Astrocyte (in vitro differentiated cells and primary cell): ENCODE data around the gene CYP21A2. TPM values are rescaled to one million over a fixed set of nuclear protein-coding genes. Genes with fewer than 3 reads are reported as not detected.

Experiments used
- DNase-seq: peaks from one replicate; pipeline ENCODE4 v3.0.0-alpha.2; 2010; ENCODE audit warnings: low read depth
- FAIRE-seq: peaks from 2 replicates; lab custom pipeline; 2011; peaks lifted over from hg19 to GRCh38; lab: Jason Lieb, UNC
- H2AFZ ChIP-seq: 2 replicates; pipeline ENCODE4 v1.6.0; 2012; ENCODE audit warnings: low read depth, low read length, inconsistent platforms
- H3K27ac ChIP-seq: 2 replicates; pipeline ENCODE4 v1.5.1; 2011; ENCODE audit warnings: low read depth, low read length, inconsistent platforms
- H3K27me3 ChIP-seq: 2 replicates; pipeline ENCODE4 v1.6.0; 2011; ENCODE audit warnings: low read length, inconsistent platforms; ENCODE audit not compliant: insufficient read depth
- H3K36me3 ChIP-seq: 2 replicates; pipeline ENCODE4 v1.5.1; 2011; ENCODE audit warnings: low read length, inconsistent platforms; ENCODE audit not compliant: insufficient read depth
- H3K4me1 ChIP-seq: 2 replicates; pipeline ENCODE4 v1.5.1; 2011; ENCODE audit warnings: low read length, inconsistent platforms; ENCODE audit not compliant: insufficient read depth
- H3K4me2 ChIP-seq: 2 replicates; pipeline ENCODE4 v1.6.0; 2012; ENCODE audit warnings: low read length, inconsistent platforms
- H3K4me3 ChIP-seq: 2 replicates; pipeline ENCODE4 v1.5.1; 2011; ENCODE audit warnings: low read depth, mild to moderate bottlenecking, low read length, inconsistent platforms; ENCODE audit not compliant: insufficient read depth
- H3K79me2 ChIP-seq: 2 replicates; pipeline ENCODE4 v1.6.0; 2012; ENCODE audit warnings: mild to moderate bottlenecking, low read length, inconsistent platforms; ENCODE audit not compliant: insufficient read depth
- H3K9ac ChIP-seq: 2 replicates; pipeline ENCODE4 v1.6.0; 2012; ENCODE audit warnings: mild to moderate bottlenecking, low read length, inconsistent platforms
- H3K9me3 ChIP-seq: 2 replicates; pipeline ENCODE4 v1.5.1; 2012; ENCODE audit warnings: low read depth, mild to moderate bottlenecking, low read length, inconsistent platforms; ENCODE audit not compliant: insufficient read depth
- H4K20me1 ChIP-seq: 2 replicates; pipeline ENCODE4 v1.6.0; 2012; ENCODE audit warnings: low read length, inconsistent platforms; ENCODE audit not compliant: insufficient read depth
- H3K27ac Mint-ChIP-seq: one replicate; pipeline ENCODE4 v1.8.0; 2021; ENCODE audit warnings: mild to moderate bottlenecking, mixed read lengths; ENCODE audit not compliant: unreplicated experiment
- H3K27me3 Mint-ChIP-seq: one replicate; pipeline ENCODE4 v1.8.0; 2021; ENCODE audit warnings: low read depth, mixed read lengths; ENCODE audit not compliant: unreplicated experiment
- H3K36me3 Mint-ChIP-seq: one replicate; pipeline ENCODE4 v1.8.0; 2021; ENCODE audit warnings: low read depth, mixed read lengths; ENCODE audit not compliant: unreplicated experiment
- H3K4me1 Mint-ChIP-seq: one replicate; pipeline ENCODE4 v1.8.0; 2021; ENCODE audit warnings: low read depth, mixed read lengths; ENCODE audit not compliant: unreplicated experiment
- H3K4me3 Mint-ChIP-seq: one replicate; pipeline ENCODE4 v1.8.0; 2021; ENCODE audit warnings: mild to moderate bottlenecking, moderate library complexity, mixed read lengths; ENCODE audit not compliant: unreplicated experiment
- H3K9me3 Mint-ChIP-seq: one replicate; pipeline ENCODE4 v1.8.0; 2021; ENCODE audit warnings: mild to moderate bottlenecking, mixed read lengths; ENCODE audit not compliant: unreplicated experiment
- CTCF ChIP-seq: IDR thresholded peaks from 2 replicates; pipeline ENCODE4 v1.5.1; 2011; ENCODE audit warnings: low read depth, mild to moderate bottlenecking, inconsistent platforms, low read length, moderate library complexity; ENCODE audit not compliant: insufficient read depth
- EZH2 ChIP-seq: IDR thresholded peaks from 2 replicates; pipeline ENCODE4 v1.6.1; 2012; ENCODE audit warnings: mild to moderate bottlenecking, low read length, inconsistent platforms; ENCODE audit not compliant: insufficient read depth
- total RNA-seq: library from RNA; stranded (reverse); gene quantifications from 2 replicates; pipeline ENCODE4 v1.2.1, GENCODE V29; 2021

Gene CYP21A2
- total RNA-seq, 1 donor from 2014 or later: 0.11 TPM

- H3K27ac Mint-ChIP-seq: peak overlapping the region; percentile 12
- H3K27me3 ChIP-seq: peaks cover 57% of the 10 kb centered on the region
- TF ChIP-seq CTCF (no peak), EZH2 (no peak)
- peaks cover 40% of the 10 kb centered on the region for H4K20me1 ChIP-seq
- H3K27me3 Mint-ChIP-seq: peaks cover 78% of the 10 kb centered on the region
- H3K9me3 Mint-ChIP-seq: peaks cover 5% of the 10 kb centered on the region
- H3K4me1 ChIP-seq: peaks cover 42% of the 10 kb centered on the region
- H3K79me2 ChIP-seq: no peaks in the 10 kb centered on the region
- no peak overlapping the region for H2AFZ ChIP-seq
- H3K27ac ChIP-seq: no peak overlapping the region
- H3K9me3 ChIP-seq: no peaks in the 10 kb centered on the region
- peaks cover 23% of the 10 kb centered on the region for H3K4me1 Mint-ChIP-seq
- no peak overlapping the region for H3K4me3 ChIP-seq
- no peak overlapping the region for H3K9ac ChIP-seq
- no peak overlapping the region for H3K4me2 ChIP-seq
- no peak overlapping the region for H3K4me3 Mint-ChIP-seq
- no peaks in the 10 kb centered on the region for H3K36me3 ChIP-seq
- FAIRE-seq (no peak), DNase-seq (no peak)
- H3K36me3 Mint-ChIP-seq: no peaks in the 10 kb centered on the region
Observed at GRCh38 chr6:32083812-32084768, 45.9 kb downstream of the CYP21A2 start.

DNA sequence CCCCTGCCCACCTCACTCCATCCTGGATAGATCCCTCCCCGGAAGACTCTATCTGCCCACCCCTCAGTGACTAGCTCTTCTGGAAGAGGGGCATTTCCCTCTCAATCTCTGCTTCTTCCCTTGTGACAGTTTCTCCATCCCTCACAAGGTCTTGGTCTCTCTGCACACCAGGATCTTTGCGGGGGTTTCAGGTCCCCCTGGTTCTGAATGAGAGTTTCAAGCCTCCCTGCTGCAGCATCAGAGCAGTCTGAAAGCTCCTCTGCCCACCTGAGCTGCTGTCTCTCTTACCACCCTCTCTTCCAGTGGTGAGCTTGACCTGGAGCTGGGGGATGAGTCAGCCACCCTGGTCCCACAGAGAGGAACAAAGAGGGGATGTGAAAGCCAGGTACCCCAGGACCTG lies 46.6 kb downstream of the CYP21A2 start:
- Histone ChIP-seq H3K79me2 (no peaks in the 10 kb centered on the region), H3K27me3 (peaks cover 58% of the 10 kb centered on the region), H3K27ac (no peak overlapping the region), H3K4me1 (peaks cover 42% of the 10 kb centered on the region), H2AFZ (no peak overlapping the region), H3K9me3 (no peaks in the 10 kb centered on the region), H3K36me3 (no peaks in the 10 kb centered on the region), H3K4me3 (no peak overlapping the region), H4K20me1 (peaks cover 40% of the 10 kb centered on the region), H3K9ac (no peak overlapping the region), H3K4me2 (no peak overlapping the region)
- Mint-ChIP-seq H3K9me3 (peaks cover 5% of the 10 kb centered on the region), H3K36me3 (no peaks in the 10 kb centered on the region), H3K27me3 (peaks cover 80% of the 10 kb centered on the region), H3K4me1 (peaks cover 18% of the 10 kb centered on the region), H3K4me3 (no peak overlapping the region), H3K27ac (no peak overlapping the region)
- FAIRE-seq: no peak
- TF ChIP-seq CTCF: no peak
- no peak for TF ChIP-seq EZH2
- no peak for DNase-seq
